DMS114 treated with DMSO at 0.1 percent for 48 hours (cell line): ENCODE data around the gene KLHL35.
A peak's percentile ranks its signal among the peaks of the same experiment; 100 is the strongest.
"Not testable (repeated sequence)": the region's sequence is repeated elsewhere in the genome, so short reads cannot be mapped to it uniquely, and the experiment has no call there.

ENCODE experiments used
- DNase-seq: peaks from one replicate; lab custom pipeline; 2025; ENCODE audit not compliant: unreplicated experiment; lab: John Stamatoyannopoulos, UW

Gene KLHL35

GRCh38 chr11:75426720-75427086, 6.3 kb downstream of the KLHL35 start:
- no peak for DNase-seq

GRCh38 chr11:75425422-75425821, 7.6 kb downstream of the KLHL35 start:
- DNase-seq = no peak

- no peak for DNase-seq
Measured at GRCh38 chr11:75424396-75424795, 8.6 kb downstream of the KLHL35 start.

- DNase-seq = no peak
Measured at GRCh38 chr11:75423721-75424120, 9.3 kb downstream of the KLHL35 start.

GRCh38 chr11:75422248-75423231, 10.5 kb downstream of the KLHL35 start:
- DNase-seq = no peak

- no peak for DNase-seq
Measured at GRCh38 chr11:75421902-75422247, 11.1 kb downstream of the KLHL35 start.

DNA sequence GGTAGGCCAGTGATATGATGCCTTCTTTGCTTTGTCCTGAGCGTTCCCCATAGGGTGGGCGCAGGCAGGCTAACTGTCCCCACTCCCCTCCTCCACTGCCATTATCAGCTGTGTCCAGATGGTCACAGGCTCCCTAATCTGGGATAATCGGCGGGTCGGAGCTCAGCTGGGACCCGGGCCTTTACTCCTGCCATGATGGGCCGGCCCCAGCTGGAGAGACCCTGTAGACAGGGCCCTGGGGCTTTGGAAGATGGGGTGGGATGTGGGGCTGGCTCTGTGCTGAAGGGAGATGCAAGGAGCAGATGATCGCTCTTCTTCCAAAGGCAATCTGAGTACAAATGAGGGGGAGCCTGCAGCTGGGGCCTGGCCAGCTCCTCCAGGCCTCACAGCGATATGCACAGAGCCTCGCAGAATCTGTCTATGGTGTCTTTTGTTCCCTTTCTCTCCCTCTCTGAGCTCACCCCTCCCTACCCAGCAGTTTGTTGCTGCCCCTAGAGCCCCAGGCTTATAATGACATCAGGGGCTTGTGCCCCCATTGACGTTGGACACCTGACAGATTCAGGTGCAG, 11.9 kb downstream of the KLHL35 start:
- DNase-seq = no peak

GRCh38 chr11:75420224-75421034, 12.6 kb downstream of the KLHL35 start:
- DNase-seq = no peak

DNA sequence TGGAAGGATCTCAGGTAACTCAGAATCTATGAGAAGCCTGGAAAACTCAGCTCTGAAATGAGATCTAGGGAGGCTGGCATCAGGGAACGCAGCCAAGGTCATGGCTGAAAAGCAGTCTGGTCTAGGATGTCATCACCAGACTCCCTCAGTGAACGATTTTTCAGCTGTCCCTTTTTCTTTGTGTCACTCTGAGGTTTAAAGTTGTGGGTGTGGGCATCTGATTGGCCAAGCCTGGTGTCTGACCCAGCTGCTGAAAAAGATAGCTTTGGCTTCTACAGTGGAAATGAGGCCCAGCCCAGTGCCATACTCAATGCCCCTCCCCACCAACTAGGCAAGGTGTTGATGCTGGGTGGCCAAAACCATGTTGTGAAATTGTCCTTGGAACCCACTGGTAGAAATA, 19.1 kb downstream of the KLHL35 start:
- no peak for DNase-seq

GRCh38 chr11:75413146-75413545, 19.9 kb downstream of the KLHL35 start:
- not testable (repeated sequence) for DNase-seq

- DNase-seq = not testable (repeated sequence)
Measured at GRCh38 chr11:75409971-75410370, 23.0 kb downstream of the KLHL35 start.

DNA sequence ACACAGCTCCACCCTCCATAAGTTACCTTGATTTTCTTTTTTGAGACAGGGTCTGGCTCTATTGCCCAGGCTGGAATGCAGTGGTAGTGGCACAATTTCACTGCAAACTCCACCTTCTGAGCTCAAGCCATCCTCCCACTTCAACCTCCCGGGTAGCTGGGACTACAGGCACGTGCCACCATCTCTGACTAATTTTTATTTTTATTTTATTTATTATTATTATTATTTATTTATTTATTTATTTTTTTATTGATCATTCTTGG, 24.1 kb downstream of the KLHL35 start:
- DNase-seq = no peak

DNA sequence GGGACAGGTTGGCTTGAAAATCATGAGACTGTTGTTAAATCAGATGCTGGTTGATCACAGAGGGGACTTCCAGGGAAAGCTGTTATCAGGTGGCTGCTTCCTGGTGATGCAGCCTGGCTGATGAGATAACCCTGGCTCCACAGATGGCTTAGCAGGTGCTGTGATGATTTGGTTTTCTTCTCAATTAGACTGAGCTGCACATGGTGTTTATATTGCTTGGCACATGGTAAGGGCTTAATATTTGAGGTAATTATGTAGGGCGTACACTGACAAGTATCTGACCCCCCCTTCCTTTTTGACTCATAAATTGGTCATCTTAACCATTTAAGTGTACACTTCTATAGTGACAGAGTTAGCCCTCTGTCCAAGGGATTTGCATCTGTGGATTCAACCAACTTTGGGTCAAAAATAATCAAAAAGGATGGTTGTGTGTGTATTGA, 26.6 kb downstream of the KLHL35 start:
- DNase-seq = no peak

GRCh38 chr11:75403983-75404658, 28.9 kb downstream of the KLHL35 start:
- no peak for DNase-seq

GRCh38 chr11:75403037-75403436, 30.0 kb downstream of the KLHL35 start:
- no peak for DNase-seq

GRCh38 chr11:75402002-75402773, 30.8 kb downstream of the KLHL35 start:
- DNase-seq = no peak

- no peak for DNase-seq
Measured at GRCh38 chr11:75400146-75400865, 32.7 kb downstream of the KLHL35 start.

DNA sequence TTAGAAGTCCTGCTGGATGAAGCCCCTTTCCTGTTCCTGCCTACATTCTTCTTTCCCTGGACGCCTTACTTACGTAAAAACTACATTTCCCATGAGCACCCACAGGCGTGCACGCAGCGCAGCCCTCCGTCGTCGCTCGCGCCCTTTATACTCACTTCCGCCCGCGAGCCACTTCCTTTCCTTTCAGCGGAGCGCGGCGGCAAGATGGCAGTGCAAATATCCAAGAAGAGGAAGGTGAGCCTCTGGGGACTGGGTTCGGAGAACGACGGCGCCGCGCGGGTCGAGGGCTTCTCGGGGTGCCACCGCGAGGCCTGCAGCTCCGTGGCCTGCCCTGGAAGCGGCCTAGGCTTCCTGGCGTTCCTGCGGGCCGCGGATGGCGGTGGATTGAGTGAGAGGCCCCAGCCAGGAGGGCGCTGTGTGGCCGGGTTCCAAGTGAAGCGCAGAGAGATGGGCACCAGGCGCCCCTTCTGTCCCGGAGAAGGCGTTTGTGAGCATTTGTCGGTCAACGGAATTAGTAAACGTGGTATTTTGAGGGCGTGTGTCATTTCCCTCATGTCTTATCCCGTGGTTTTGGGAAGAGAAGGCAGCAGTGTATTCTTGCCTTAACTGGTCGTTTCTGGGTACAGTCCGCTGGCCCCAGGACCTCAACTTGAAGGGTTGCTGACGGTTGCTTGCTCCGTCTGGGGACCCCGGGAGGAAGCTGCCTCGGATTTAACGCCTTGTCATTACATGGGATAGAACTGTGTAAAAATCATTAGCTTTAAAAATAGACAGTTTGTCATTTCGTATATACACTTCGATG, 33.5 kb downstream of the KLHL35 start, which contains the start of gene RPS3:
Gene RPS3, plus strand, starts transcription at position 175 of the 802 bp plus-strand sequence. Its CDS starts 30 bp downstream, at position 205.
- peak; percentile 82 for DNase-seq

- no peak for DNase-seq
Measured at GRCh38 chr11:75398906-75399305, 34.1 kb downstream of the KLHL35 start.
